Activated naive CD8-positive, alpha-beta T cell (primary cell): ENCODE data around the gene AADACL3.
"Not testable (repeated sequence)": the region's sequence is repeated elsewhere in the genome, so short reads cannot be mapped to it uniquely, and the experiment has no call there.

Source experiments
- H3K27ac Mint-ChIP-seq: one replicate; pipeline ENCODE4 v1.8.0; 2021; ENCODE audit warnings: mixed read lengths
- H3K27me3 Mint-ChIP-seq: one replicate; pipeline ENCODE4 v1.8.0; 2021; ENCODE audit warnings: mixed read lengths
- H3K36me3 Mint-ChIP-seq: one replicate; pipeline ENCODE4 v1.8.0; 2021; ENCODE audit warnings: mixed read lengths
- H3K4me1 Mint-ChIP-seq: one replicate; pipeline ENCODE4 v1.8.0; 2021; ENCODE audit warnings: low read depth, mixed read lengths
- H3K4me3 Mint-ChIP-seq: one replicate; pipeline ENCODE4 v1.8.0; 2021; ENCODE audit warnings: mild to moderate bottlenecking, mixed read lengths
- H3K9me3 Mint-ChIP-seq: one replicate; pipeline ENCODE4 v1.8.0; 2021; ENCODE audit warnings: low read depth, mixed read lengths

AADACL3 gene

GRCh38 chr1:12715896-12716437, at the start of gene AADACL3:
AADACL3 (plus strand) TSS chr1:12716110; CDS start chr1:12716177, 67 bp downstream.
- Mint-ChIP-seq H3K9me3 (no peaks in the 10 kb centered on the region), H3K27me3 (peaks cover 15% of the 10 kb centered on the region), H3K27ac (no peak within 1 kb of the TSS), H3K4me3 (no peak within 1 kb of the TSS), H3K36me3 (no peaks in the 10 kb centered on the region), H3K4me1 (no peaks in the 10 kb centered on the region)

GRCh38 chr1:12666141-12666735, 49.7 kb upstream of the AADACL3 start:
- H3K27ac Mint-ChIP-seq, result no peak overlapping the region
- H3K4me1 Mint-ChIP-seq, result no peaks in the 10 kb centered on the region
- peaks cover 5% of the 10 kb centered on the region for H3K27me3 Mint-ChIP-seq
- no peaks in the 10 kb centered on the region for H3K9me3 Mint-ChIP-seq
- peaks cover 7% of the 10 kb centered on the region for H3K36me3 Mint-ChIP-seq
- H3K4me3 Mint-ChIP-seq, result no peak overlapping the region

- Mint-ChIP-seq H3K4me3 (no peak overlapping the region), H3K4me1 (no peaks in the 10 kb centered on the region), H3K27me3 (peaks cover 8% of the 10 kb centered on the region), H3K36me3 (peaks cover 7% of the 10 kb centered on the region), H3K27ac (no peak overlapping the region), H3K9me3 (no peaks in the 10 kb centered on the region)
Observed at GRCh38 chr1:12669529-12670068, 46.3 kb upstream of the AADACL3 start.

- Mint-ChIP-seq H3K4me1 (no peaks in the 10 kb centered on the region), H3K27ac (no peak overlapping the region), H3K27me3 (peaks cover 9% of the 10 kb centered on the region), H3K4me3 (no peak overlapping the region), H3K9me3 (no peaks in the 10 kb centered on the region), H3K36me3 (no peaks in the 10 kb centered on the region)
Observed at GRCh38 chr1:12674358-12674757, 41.6 kb upstream of the AADACL3 start.

- H3K36me3 Mint-ChIP-seq, H3K27ac Mint-ChIP-seq, H3K4me3 Mint-ChIP-seq, H3K4me1 Mint-ChIP-seq, H3K9me3 Mint-ChIP-seq: not testable (repeated sequence)
- H3K27me3 Mint-ChIP-seq, result peaks cover 17% of the 10 kb centered on the region
Observed at GRCh38 chr1:12676122-12676521, 39.8 kb upstream of the AADACL3 start.

GRCh38 chr1:12677565-12677964, 38.3 kb upstream of the AADACL3 start:
- Mint-ChIP-seq H3K4me1 (no peaks in the 10 kb centered on the region), H3K4me3 (no peak overlapping the region), H3K27me3 (peaks cover 17% of the 10 kb centered on the region), H3K36me3 (no peaks in the 10 kb centered on the region), H3K27ac (no peak overlapping the region), H3K9me3 (peaks cover 8% of the 10 kb centered on the region)

- Mint-ChIP-seq H3K27me3 (peaks cover 22% of the 10 kb centered on the region), H3K27ac (no peak overlapping the region), H3K9me3 (peaks cover 8% of the 10 kb centered on the region), H3K4me1 (no peaks in the 10 kb centered on the region), H3K4me3 (no peak overlapping the region), H3K36me3 (no peaks in the 10 kb centered on the region)
Observed at GRCh38 chr1:12678350-12678749, 37.6 kb upstream of the AADACL3 start.

GRCh38 chr1:12678820-12679219, 37.1 kb upstream of the AADACL3 start:
- no peaks in the 10 kb centered on the region for H3K4me1 Mint-ChIP-seq
- H3K27me3 Mint-ChIP-seq, result peaks cover 24% of the 10 kb centered on the region
- peaks cover 8% of the 10 kb centered on the region for H3K9me3 Mint-ChIP-seq
- no peak overlapping the region for H3K27ac Mint-ChIP-seq
- no peak overlapping the region for H3K4me3 Mint-ChIP-seq
- H3K36me3 Mint-ChIP-seq, result no peaks in the 10 kb centered on the region

GRCh38 chr1:12690156-12690555, 25.8 kb upstream of the AADACL3 start:
- no peaks in the 10 kb centered on the region for H3K4me1 Mint-ChIP-seq
- no peaks in the 10 kb centered on the region for H3K9me3 Mint-ChIP-seq
- H3K4me3 Mint-ChIP-seq, result no peak overlapping the region
- no peak overlapping the region for H3K27ac Mint-ChIP-seq
- H3K27me3 Mint-ChIP-seq, result peaks cover 3% of the 10 kb centered on the region
- H3K36me3 Mint-ChIP-seq, result no peaks in the 10 kb centered on the region

- Mint-ChIP-seq H3K9me3 (no peaks in the 10 kb centered on the region), H3K36me3 (no peaks in the 10 kb centered on the region), H3K4me3 (no peak overlapping the region), H3K4me1 (no peaks in the 10 kb centered on the region), H3K27me3 (peaks cover 3% of the 10 kb centered on the region), H3K27ac (no peak overlapping the region)
Observed at GRCh38 chr1:12692967-12693782, 22.7 kb upstream of the AADACL3 start.

GRCh38 chr1:12696658-12697057, 19.3 kb upstream of the AADACL3 start:
- H3K9me3 Mint-ChIP-seq, result peaks cover 4% of the 10 kb centered on the region
- no peak overlapping the region for H3K4me3 Mint-ChIP-seq
- H3K36me3 Mint-ChIP-seq, result no peaks in the 10 kb centered on the region
- no peak overlapping the region for H3K27ac Mint-ChIP-seq
- no peaks in the 10 kb centered on the region for H3K4me1 Mint-ChIP-seq
- peaks cover 8% of the 10 kb centered on the region for H3K27me3 Mint-ChIP-seq

- Mint-ChIP-seq H3K9me3 (peaks cover 4% of the 10 kb centered on the region), H3K27me3 (peaks cover 8% of the 10 kb centered on the region), H3K27ac (no peak overlapping the region), H3K36me3 (no peaks in the 10 kb centered on the region), H3K4me3 (no peak overlapping the region), H3K4me1 (no peaks in the 10 kb centered on the region)
Observed at GRCh38 chr1:12697397-12697796, 18.5 kb upstream of the AADACL3 start.

- Mint-ChIP-seq H3K4me1 (no peaks in the 10 kb centered on the region), H3K4me3 (no peak overlapping the region), H3K9me3 (peaks cover 21% of the 10 kb centered on the region), H3K27ac (no peak overlapping the region), H3K27me3 (peaks cover 15% of the 10 kb centered on the region), H3K36me3 (peaks cover 5% of the 10 kb centered on the region)
Observed at GRCh38 chr1:12703821-12704451, 12.0 kb upstream of the AADACL3 start.

GRCh38 chr1:12706061-12706460, 9.8 kb upstream of the AADACL3 start:
- H3K4me3 Mint-ChIP-seq, result no peak overlapping the region
- H3K27ac Mint-ChIP-seq, result no peak overlapping the region
- H3K4me1 Mint-ChIP-seq, result no peaks in the 10 kb centered on the region
- H3K36me3 Mint-ChIP-seq, result peaks cover 5% of the 10 kb centered on the region
- peaks cover 12% of the 10 kb centered on the region for H3K27me3 Mint-ChIP-seq
- H3K9me3 Mint-ChIP-seq, result peaks cover 18% of the 10 kb centered on the region
